Heart left ventricle (tissue), 16 donors: Measurements from ENCODE around the gene USP9Y. TPM values are rescaled to one million over a fixed set of nuclear protein-coding genes. Genes with fewer than 3 reads are reported as not detected.

Experiments
- ATAC-seq, 4 donors: fragments of 200-7000 bp; cut with Tn5 transposase; one replicate each; pipeline ENCODE4 v1.9.1; 2020 to 2022; ENCODE audit warnings: moderate library complexity in 4 of 4, mild to moderate bottlenecking in 3 of 4, moderate number of reproducible peaks in 1 of 4
- DNase-seq, 5 donors: peaks; one replicate each; pipeline ENCODE4 v3.0.0-alpha.2; 2020
- H3K27ac ChIP-seq, 12 donors: fragments of 200-600 bp; sonication (generic) in 4 of 12; one replicate each; pipeline versions ENCODE4 v1.5.0 to v1.8.0; 2016 to 2022; ENCODE audit warnings: mild to moderate bottlenecking in 2 of 12
- H3K27me3 ChIP-seq, 9 donors: fragments of 200-600 bp; sonication (generic) in 2 of 9; one replicate each; pipeline versions ENCODE4 v1.5.1 to v1.8.0; 2016 to 2022; ENCODE audit warnings: mild to moderate bottlenecking in 3 of 9
- H3K36me3 ChIP-seq, 9 donors: fragments of 200-600 bp; sonication (generic) in 2 of 9; one replicate each; pipeline versions ENCODE4 v1.5.0 to v1.8.0; 2018 to 2022; ENCODE audit warnings: mild to moderate bottlenecking in 2 of 9
- H3K4me1 ChIP-seq, 12 donors: fragments of 200-600 bp; sonication (generic) in 4 of 12; one replicate each; pipeline versions ENCODE4 v1.5.0 to v1.8.0; 2016 to 2022; ENCODE audit warnings: mild to moderate bottlenecking in 3 of 12
- H3K4me3 ChIP-seq, 12 donors: fragments of 200-600 bp; sonication (generic) in 4 of 12; one replicate each; pipeline versions ENCODE4 v1.5.0 to v1.8.0; 2017 to 2022; ENCODE audit warnings: mild to moderate bottlenecking in 9 of 12, moderate library complexity in 4 of 12
- H3K9me3 ChIP-seq, 12 donors: fragments of 200-600 bp; sonication (generic) in 4 of 12; one replicate each; pipeline versions ENCODE4 v1.5.0 to v1.8.0; 2016 to 2022; ENCODE audit warnings: mild to moderate bottlenecking in 1 of 12
- POLR2A ChIP-seq, 2 donors: fragments of 450-650 bp; IDR thresholded peaks; one replicate each; pipeline ENCODE4 v1.6.1; 2017; ENCODE audit warnings: antibody characterized with exemption in 2 of 2, mild to moderate bottlenecking in 2 of 2, moderate library complexity in 2 of 2
- WGBS, 4 donors: extraction: QIAGEN DNeasy Blood & Tissue Kit in 2 of 4; methylation state at CpG; one replicate each; pipeline versions ENCODE4 v1.1.5 to v1.1.7; 2013 to 2018; 5-methylcytosine and 5-hydroxymethylcytosine counted together
- intact Hi-C, 10 donors: fragments of 100-400 bp; cut with DNase I; formaldehyde crosslinking; loops; one replicate each; pipeline versions ENCODE4 v1.11.1 to v1.14.2; 2022
- polyA plus RNA-seq, 2 donors: library from polyadenylated mRNA; stranded (reverse); fragments of 200-250 nt; gene quantifications; one replicate each; pipeline ENCODE4 v1.2.3, GENCODE V29; 2013
- total RNA-seq, 9 donors: library from RNA; depleted of rRNA in 2 of 9; stranded (reverse); fragments of >200 nt in 2 of 9; fragmentation: NEBNext Ultra II Directional in 3 of 9; extraction: Animal tissue kit (Norgen Biotek cat#: 25700) in 3 of 9; gene quantifications; one replicate each; pipeline versions ENCODE4 v1.1.0 to v1.2.4, GENCODE V29; 2016 to 2023
- TF ChIP-seq, protein P1 (sequence below), 12 donors: fragments of 200-600 bp; sonication (generic) in 4 of 12; IDR thresholded peaks; one replicate each; pipeline versions ENCODE4 v1.5.0 to v1.8.0; 2018 to 2022; ENCODE audit warnings: antibody characterized with exemption in 12 of 12, mild to moderate bottlenecking in 5 of 12
- donor health status: ischemic (EF 13 %, LVEDD 7.1; RV severe dilation, severe dysfunction).
- donor health status: healthy with polysubstance abuse.
- donor health status: DM: no; HTN: yes; CAD: no.
- donor health status: DM: no; HTN: no; CAD: no.
- donor health status: ischemic (EF 25% LVEDD 6.9; RV normal size, moderate dysfunction).
- donor health status: ischemic (EF 25% LVEDD 5.7; RV mildly dilated, moderate dysfunction).
- donor health status: healthy.
- donor health status: DM: yes; HTN: yes; CAD: no.
- donor health status: ischemic (EF 35%, LVEDD 5.7; RV mildly dilated, moderate dysfunction).
- donor health status: nonischemic (EF 11% LVEDD 7.7; RV severe dilation, severe dysfunction).
- donor health status: DM: yes; HTN: yes; CAD: no.
- donor health status: PGD.
- donor health status: ischemic (EF 29% LVEDD 5.4; RV normal size, mild dysfunction).
- donor health status: nonischemic (EF 23%, LVEDD 6.1; RV moderate dilation, normal function).

Gene USP9Y
- total and polyA plus RNA-seq, 11 donors, result 8.9 to 34.5 (median 26.0) TPM; not detected in 5

DNA sequence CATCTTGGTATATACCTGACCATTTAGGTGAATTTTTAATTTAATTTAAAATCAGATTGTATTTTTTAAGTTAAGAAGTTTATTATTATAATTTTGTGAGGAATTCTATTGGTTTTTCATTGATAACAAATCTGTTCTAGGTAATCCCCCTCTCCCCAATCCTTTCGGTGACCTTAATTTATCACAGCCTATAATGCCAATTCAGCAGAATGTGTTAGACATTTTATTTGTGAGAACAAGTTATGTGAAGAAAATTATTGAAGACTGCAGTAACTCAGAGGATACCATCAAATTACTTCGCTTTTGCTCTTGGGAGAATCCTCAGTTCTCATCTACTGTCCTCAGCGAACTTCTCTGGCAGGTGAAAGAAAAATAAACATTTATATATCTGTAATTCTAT lies 145.8 kb downstream of the USP9Y start:
- no peaks in the 10 kb centered on the region for H3K27me3 ChIP-seq
- peaks cover 0 to 62% (median 0%) of the 10 kb centered on the region in 9 donors for H3K36me3 ChIP-seq
- no peak overlapping the region for H3K4me3 ChIP-seq
- H3K4me1 ChIP-seq, result no peaks in the 10 kb centered on the region
- no peak overlapping the region for H3K27ac ChIP-seq
- intact Hi-C loops, result no loop called here
- no peak for DNase-seq
- no peak for ATAC-seq
- WGBS, 4 donors, result 96 to 98% methylated on average over 3 of the region's 3 CpGs; no CpG with 5 or more reads in 2 of the 4 donors
- TF ChIP-seq, protein P1, sequence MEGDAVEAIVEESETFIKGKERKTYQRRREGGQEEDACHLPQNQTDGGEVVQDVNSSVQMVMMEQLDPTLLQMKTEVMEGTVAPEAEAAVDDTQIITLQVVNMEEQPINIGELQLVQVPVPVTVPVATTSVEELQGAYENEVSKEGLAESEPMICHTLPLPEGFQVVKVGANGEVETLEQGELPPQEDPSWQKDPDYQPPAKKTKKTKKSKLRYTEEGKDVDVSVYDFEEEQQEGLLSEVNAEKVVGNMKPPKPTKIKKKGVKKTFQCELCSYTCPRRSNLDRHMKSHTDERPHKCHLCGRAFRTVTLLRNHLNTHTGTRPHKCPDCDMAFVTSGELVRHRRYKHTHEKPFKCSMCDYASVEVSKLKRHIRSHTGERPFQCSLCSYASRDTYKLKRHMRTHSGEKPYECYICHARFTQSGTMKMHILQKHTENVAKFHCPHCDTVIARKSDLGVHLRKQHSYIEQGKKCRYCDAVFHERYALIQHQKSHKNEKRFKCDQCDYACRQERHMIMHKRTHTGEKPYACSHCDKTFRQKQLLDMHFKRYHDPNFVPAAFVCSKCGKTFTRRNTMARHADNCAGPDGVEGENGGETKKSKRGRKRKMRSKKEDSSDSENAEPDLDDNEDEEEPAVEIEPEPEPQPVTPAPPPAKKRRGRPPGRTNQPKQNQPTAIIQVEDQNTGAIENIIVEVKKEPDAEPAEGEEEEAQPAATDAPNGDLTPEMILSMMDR (IDR thresholded peaks at IDR 0.05), result no peak
- TF ChIP-seq POLR2A (IDR thresholded peaks at IDR 0.05), result no peak
- H3K9me3 ChIP-seq, result peaks cover 0 to 3% (median 0%) of the 10 kb centered on the region in 12 donors

DNA sequence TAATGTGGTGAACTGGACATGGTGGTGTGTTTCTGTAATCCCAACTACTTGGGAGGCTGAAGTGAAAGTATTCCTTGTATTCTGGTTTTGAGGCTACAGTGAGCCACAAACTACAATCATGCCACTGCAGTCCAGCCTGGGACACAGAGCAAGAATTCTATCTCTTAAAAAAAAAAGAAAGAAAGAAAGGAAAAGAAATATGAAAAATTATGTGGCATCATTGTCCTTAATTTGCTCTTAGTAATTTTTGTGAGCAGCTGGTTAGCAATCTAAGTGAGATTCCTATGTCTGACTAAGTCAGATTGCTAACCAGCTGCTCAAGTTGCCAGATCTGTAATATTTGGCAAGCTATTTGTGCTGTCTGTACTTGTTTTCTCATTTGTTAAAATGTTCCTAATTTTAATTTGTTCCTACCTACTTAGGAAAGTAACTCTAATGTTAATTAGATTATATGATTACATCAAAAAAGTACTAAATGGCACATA lies 154.8 kb downstream of the USP9Y start:
- DNase-seq (no peak), ATAC-seq (no peak)
- Histone ChIP-seq H3K27me3 (no peaks in the 10 kb centered on the region), H3K4me3 (no peak overlapping the region), H3K27ac (no peak overlapping the region), H3K9me3 (no peaks in the 10 kb centered on the region), H3K36me3 (peaks cover 0 to 80% (median 0%) of the 10 kb centered on the region in 9 donors), H3K4me1 (no peaks in the 10 kb centered on the region)
- TF ChIP-seq POLR2A (IDR thresholded peaks at IDR 0.05), result no peak
- TF ChIP-seq, protein P1 (IDR thresholded peaks at IDR 0.05), result no peak
- intact Hi-C loops, result no loop called here

DNA sequence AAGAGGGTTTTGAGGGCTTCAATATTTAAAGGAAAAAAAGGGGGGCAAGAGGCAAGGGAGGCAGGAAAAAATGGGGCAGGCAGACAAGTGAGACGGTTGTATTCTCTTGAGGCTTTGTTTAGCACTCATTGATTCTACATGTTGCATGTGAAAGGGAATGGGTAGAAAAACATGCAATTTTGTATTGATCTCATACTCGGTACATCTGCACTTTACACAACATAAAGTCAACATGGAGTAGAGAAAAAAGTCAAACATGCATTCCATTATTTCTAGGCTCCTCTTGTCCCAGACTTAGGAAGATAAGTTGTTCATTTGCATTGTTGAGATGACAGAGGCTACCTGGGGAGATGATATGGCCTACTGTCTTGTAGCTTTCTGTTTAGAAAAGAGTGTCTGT lies 166.9 kb downstream of the USP9Y start:
- DNase-seq, result no peak
- no peak for TF ChIP-seq POLR2A (IDR thresholded peaks at IDR 0.05)
- TF ChIP-seq, protein P1 (IDR thresholded peaks at IDR 0.05), result no peak
- no peaks in the 10 kb centered on the region for H3K36me3 ChIP-seq
- intact Hi-C loops, result no loop called here
- WGBS, 4 donors, result 80 to 86% methylated on average over 2 of the region's 2 CpGs; no CpG with 5 or more reads in 2 of the 4 donors
- H3K4me3 ChIP-seq, result no peak overlapping the region
- H3K9me3 ChIP-seq, result no peaks in the 10 kb centered on the region
- no peak for ATAC-seq
- H3K27me3 ChIP-seq, result no peaks in the 10 kb centered on the region
- no peaks in the 10 kb centered on the region for H3K4me1 ChIP-seq
- no peak overlapping the region for H3K27ac ChIP-seq

DNA sequence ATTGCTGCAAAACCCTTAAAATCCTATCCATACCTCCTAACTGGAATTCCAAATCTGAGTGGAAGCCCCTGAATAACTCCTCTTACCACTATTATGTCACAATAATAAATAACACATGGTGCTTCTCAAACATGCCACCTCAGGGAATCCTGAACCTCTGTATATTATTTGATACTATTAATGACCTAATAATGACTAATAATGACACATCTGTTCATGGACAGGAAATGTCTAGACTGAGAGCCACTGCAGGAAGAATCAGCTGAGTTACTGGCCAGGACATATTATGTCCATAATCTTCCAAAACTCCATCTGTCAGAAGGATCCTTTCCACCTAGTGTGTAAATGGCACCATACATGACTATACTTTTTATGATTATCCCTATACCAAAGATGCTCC lies 195.9 kb downstream of the USP9Y start:
- H3K36me3 ChIP-seq, result no peaks in the 10 kb centered on the region
- no peak for ATAC-seq
- no peak overlapping the region for H3K4me3 ChIP-seq
- intact Hi-C loops, result no loop called here
- no peak overlapping the region for H3K27ac ChIP-seq
- no peaks in the 10 kb centered on the region for H3K4me1 ChIP-seq
- no peak for TF ChIP-seq POLR2A (IDR thresholded peaks at IDR 0.05)
- TF ChIP-seq, protein P1 (IDR thresholded peaks at IDR 0.05), result no peak
- no peaks in the 10 kb centered on the region for H3K27me3 ChIP-seq
- no peaks in the 10 kb centered on the region for H3K9me3 ChIP-seq
- DNase-seq, result no peak
